Iris pigment epithelial cell (primary cell): ENCODE data around the gene BRPF1.
"Not testable (repeated sequence)": the region's sequence is repeated elsewhere in the genome, so short reads cannot be mapped to it uniquely, and the experiment has no call there.

Experiments
- DNase-seq: peaks from one replicate; pipeline ENCODE4 v3.0.0-alpha.2; 2011; ENCODE audit warnings: low read depth

BRPF1 gene

DNA sequence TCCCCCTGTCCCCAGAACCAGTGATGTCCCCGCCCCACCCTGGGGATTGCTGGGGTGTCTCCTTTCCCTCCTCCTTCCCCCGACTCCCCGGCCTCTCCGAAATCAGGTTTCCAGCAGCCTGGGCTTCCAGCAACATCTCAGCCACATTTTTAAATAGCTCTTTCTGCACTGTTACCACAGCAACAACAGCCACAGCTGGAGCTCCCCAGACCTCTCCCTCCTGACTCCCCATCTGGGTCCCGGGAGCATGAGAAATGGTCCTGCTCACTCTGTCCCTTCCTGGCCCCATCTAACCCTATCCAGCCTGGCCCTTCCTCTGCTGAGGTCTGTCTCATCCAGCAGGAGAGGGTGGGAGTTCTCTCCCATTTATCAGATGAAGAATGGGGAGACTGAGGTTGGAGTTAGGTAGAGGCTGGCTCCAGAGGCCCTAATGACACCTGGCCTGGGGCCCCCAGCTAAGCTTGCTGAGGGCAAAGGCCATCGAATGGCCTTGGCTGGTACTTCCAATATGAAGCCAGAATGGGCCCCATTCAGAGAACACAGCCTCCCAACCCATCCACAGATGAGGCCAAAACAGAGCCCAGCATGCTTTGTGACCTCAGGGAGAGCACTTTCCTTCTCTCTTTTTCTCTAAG is 36.7 kb downstream of the BRPF1 start:
- DNase-seq = no peak

- no peak for DNase-seq
Measured at GRCh38 chr3:9769012-9769411, 37.5 kb downstream of the BRPF1 start.

DNA sequence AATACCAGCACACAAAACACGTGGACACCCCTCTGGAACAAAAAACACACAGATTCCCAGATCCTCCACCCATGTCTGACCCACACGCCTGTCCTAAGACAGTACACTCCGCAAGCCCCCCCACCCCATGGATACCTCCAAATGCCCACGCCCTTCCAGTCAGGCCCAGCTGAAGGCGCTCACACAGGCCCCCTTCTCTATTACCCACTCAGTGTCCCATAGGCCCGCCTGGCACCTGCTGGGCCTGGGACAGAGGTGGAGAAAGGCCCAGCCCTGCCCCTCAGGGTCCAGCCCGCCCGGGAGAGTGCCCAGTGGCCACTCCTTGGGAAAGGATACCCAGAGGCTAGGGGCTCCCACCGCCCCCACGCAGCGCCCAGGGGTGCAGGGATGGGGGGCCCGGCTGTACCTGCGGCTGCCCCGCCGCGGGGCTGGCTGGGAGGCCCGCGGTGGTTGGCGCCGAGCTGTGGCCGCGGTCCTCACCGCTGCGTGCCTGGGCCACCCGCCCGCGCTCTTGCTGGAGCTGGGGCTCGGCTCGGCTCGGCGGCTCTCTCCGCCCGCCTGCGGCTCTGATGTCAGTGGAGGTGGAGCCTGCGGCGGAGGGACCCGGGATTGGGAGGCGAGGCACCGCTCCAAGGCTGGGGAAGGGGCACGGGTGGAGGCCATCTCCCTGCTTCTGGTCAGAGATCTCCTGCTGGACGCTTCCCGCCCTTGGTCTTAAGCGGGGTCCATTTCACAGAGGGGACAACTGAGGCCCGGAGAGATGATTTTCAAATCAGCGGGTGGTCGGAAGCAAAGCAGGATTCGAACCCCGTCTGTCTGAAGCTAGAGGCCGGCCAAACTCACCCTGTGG is 38.1 kb downstream of the BRPF1 start, which contains the start of gene CAMK1:
CAMK1 (minus strand) TSS at position 522 of the 850 bp plus-strand sequence. CDS start 2,198 bp downstream, outside the sequence.
- peak; percentile 72 for DNase-seq

GRCh38 chr3:9770276-9770812 is 38.8 kb downstream of the BRPF1 start:
- DNase-seq = peak; percentile 9

DNA sequence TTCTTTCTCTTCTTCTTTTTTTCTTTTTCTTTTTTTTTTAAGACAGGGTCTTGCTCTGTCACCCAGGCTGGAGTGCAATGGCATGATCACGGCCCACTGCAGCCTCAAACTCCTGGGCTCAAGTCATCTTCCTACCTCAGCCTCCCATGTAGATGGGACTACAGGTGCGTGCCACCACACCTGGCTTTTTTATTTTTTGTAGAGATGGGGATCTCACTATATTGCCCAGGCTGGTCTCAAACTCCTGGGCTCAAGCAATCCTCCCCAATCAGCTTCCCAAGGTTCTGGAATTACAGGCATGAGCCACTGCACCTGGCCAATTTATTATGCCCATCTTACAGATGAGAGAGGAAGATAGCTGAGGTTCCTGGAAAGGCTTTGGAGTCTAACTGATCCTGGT is 39.5 kb downstream of the BRPF1 start:
- not testable (repeated sequence) for DNase-seq

- no peak for DNase-seq
Measured at GRCh38 chr3:9776896-9777693, 45.6 kb downstream of the BRPF1 start.

- DNase-seq = no peak
Measured at GRCh38 chr3:9777694-9778021, 46.1 kb downstream of the BRPF1 start.

DNA sequence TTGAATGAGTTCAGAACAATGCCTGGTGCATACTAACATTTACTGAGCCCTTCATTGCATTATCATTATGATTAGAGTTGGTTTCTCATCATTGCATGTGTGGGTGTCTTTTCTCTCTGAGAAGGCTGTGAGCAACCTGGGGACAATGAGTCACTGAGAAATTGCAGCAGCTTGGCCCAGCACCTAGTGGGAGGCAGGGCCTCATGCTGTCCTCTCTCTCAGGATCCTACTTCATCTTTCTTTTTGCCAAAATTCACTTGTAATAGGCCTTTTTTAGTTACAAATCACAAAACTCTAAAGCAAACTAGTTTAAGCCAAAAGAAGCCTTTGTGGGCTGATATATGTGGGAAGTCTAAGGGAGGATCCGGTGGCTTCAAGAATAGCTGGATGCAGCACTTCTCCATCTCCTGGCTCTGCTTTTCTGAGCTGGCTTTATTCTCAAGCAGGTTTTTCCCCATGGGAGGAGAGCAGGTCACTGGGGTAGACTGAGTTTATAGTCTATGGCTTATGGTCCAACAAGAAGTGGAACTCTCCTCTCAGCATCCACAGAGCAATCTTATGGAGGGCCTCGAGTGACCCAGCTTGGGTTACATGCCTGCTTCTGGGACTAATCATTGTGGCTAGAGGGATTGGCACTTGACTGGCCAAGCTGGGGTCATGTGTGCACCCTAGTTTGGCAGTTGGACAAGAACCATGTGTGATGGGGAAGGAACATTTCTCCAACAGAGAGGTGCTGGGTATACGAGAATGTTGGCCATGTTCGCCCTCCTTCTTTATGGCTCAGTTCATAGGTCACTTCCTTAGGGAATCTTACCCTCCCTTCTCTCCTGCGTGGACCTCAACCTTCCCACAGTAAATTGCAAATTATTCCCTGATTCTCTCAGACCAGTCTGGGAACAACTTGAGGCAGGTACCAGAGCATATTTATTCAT is 46.9 kb downstream of the BRPF1 start:
- peak; percentile 67 for DNase-seq

- no peak for DNase-seq
Measured at GRCh38 chr3:9779075-9779593, 47.6 kb downstream of the BRPF1 start.

GRCh38 chr3:9779721-9780457 is 48.4 kb downstream of the BRPF1 start:
- no peak for DNase-seq

DNA sequence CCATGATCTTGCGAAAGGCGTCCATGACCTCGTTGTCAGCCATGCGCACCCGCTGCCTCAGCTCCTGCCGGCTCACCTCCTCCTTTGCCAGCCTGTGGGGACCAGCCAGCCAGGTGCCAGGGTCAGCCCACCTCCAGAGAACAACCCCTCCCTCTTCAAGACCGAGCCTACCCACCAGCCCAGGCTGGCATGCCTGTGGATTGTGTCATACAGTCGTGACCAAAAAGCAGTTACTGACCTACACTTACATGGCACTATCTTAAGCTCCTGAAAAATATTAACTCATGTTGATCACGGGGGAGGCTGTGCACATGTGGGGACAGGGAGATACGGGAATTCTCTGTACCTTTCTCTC is 48.9 kb downstream of the BRPF1 start:
- no peak for DNase-seq

DNA sequence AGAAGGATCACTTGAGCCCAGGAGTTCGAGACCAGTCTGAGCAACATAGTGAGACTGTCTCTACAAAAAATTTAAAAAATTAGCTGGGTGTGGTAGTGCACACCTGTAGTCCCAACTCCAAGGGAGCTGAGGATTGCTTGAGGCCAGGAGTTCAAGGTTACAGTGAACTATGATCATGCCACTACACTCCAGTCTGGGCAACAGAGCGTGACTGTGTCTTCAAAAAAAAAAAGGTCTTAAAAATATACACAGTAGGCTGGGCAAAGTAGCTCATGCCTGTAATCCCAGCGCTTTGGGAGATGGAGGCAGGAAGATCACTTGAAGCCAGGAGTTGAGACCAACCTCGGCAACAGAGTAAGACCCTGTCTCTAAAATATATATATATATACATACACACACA is 49.4 kb downstream of the BRPF1 start:
- DNase-seq = no peak

DNA sequence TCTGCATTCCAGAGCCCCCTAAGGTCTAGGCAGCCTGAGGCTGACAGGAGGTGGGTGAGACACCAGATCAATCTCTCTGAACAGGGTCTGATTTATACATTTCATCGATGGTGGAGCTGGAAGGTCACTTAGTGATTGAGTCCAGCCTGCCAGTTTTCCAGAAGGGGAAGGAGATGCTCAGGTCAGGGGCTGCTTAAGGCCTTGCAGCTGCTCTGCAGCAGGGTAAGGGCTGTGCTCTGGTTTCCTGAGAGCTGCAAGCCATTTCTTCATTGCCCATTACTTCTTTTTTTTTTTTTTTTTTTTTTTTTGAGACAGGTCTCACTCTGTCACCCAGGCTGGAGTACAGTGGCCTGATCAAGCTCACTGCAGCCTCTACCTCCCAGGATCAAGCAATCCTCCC is 50.0 kb downstream of the BRPF1 start:
- DNase-seq = no peak

DNA sequence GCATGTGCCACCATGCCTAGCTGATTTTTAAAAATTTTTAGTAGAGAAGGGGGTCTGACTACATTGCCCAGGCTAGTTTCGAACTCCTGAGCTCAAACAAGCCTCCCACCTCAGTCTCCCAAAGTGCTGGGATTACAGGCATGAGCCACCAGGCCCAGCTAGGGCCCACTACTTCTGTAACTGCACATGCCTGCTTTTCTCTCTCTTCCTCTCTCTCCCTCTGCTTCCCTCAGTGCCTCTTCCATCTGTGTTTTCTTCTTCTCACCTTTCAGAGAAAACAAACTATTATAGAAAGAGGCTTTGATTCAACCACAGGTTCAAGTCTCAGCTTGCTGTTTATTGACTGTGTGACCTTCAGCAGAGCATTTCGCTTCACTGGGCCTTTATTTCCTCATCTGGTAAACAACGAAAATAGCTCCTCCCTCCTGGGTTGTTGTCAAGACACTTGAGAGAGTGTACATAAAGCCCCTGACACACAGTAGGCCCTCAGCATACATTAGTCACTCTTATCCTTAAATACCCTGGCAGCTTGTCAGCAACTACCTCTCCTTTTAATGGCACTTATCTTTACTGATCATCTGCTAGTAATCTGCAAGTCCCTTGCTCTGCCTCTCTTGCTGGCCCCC is 50.6 kb downstream of the BRPF1 start:
- no peak for DNase-seq

GRCh38 chr3:9782770-9783169 is 51.2 kb downstream of the BRPF1 start:
- no peak for DNase-seq

GRCh38 chr3:9783954-9784353 is 52.4 kb downstream of the BRPF1 start:
- DNase-seq = no peak

DNA sequence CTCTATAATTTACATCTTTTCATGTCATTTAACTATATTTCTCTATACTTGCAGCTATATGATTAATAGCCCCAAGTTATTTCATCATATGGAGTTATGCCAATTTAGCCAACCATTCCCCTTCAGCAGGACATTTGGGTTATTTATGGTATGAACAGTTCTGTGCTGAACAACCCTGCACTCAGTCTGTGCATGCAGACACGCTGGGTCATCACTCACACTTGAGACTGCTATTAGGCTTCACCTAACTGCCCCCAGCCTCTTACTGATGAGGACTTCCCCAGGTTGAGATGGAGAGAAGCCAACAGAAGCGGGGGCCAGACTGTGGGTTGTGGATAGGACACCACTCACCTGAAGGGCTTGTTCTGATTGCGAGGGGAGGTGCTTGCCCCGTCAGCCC is 53.4 kb downstream of the BRPF1 start:
- peak; percentile 54 for DNase-seq

- DNase-seq = no peak
Measured at GRCh38 chr3:9785602-9786001, 54.1 kb downstream of the BRPF1 start.

DNA sequence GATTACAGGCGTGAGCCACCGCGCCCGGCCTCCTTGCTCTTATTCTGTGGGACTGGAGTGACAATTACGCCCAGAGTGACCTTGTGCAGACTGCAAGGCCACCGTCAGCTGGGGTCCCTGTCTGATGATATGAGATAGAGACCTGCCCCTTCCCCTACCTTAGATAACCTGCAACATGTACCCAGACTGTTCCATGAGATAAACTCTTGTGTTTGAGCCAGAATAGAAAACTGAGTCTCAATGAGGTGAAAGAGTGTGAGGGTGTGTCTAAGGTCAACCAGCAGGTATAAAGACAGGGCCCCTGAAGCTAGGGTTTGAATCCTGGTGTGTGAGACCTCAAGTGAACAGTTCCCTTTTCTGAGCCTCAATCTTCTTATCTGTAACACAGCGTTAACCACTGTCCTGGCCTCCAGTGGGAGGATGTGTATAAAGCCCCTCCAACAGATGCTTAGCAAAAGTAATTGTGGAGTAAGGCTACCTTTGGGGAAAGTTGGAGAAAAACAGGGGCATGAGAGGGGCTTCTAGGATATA is 54.7 kb downstream of the BRPF1 start:
- no peak for DNase-seq
